ENCODE measurements around the gene PLVAP.
A peak's percentile ranks its signal among the peaks of the same experiment; 100 is the strongest.

The PLVAP gene

DNA sequence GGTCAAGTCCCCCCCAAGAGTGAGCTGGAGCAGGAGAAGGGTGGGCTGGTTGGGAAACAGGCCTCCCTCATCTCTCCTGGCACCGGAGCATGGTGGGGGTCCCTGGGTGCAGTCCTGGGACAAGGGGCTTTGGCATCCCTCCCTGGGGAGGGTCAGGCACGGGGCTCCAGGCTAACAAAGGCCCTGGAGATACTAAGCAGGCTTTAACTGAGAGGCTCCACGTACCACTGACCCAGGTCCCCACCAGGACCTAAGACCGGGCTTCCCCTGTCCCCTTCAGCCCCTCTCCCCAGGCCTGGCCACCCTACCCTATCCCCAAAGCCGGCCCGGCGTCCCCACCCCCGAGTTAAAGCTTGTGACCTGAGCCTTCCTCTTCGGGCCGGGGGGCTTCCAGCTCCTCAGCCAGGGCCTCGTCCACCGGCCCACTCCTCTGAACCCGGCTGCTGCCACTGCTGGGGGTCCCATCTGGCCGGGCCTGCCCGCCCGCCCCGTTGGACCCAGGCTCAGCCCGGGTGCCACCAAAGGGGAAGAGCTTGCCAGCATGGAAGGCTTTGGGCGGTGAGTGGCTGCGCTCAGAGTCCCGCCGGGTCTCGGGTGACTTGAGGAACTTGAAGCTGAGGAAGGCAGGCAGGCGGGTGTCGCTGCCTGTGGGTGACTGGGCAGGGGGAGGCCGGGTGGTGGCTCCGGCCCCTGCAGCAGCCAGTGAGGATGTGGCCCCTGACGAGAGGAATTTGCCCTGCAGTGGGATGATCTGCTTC lies 52.6 kb downstream of the PLVAP start:
- no peak for DNase-seq (ENCODE audit: low read depth in 4 of 4, low spot score in 1 of 4)

DNA sequence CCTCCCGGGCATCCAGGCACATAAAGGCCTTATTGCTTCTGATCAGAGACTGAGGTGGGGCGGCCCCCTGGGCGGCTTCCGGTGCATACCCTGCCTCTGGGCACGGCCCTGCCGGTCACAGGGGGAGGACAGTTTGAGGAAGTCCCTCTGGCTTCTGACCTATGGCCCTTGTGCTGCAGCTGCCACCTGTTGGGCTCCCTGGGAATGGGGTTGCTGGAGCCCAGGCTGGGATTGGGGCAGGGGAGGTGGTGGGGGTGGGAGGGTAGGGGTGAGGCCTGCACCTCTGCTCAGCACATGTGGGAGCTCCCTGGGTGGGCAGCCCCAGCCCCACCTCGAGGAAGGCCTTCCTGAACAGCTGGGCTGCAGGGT lies 53.2 kb downstream of the PLVAP start:
- no peak for DNase-seq (ENCODE audit: low read depth in 4 of 4, low spot score in 1 of 4)

DNA sequence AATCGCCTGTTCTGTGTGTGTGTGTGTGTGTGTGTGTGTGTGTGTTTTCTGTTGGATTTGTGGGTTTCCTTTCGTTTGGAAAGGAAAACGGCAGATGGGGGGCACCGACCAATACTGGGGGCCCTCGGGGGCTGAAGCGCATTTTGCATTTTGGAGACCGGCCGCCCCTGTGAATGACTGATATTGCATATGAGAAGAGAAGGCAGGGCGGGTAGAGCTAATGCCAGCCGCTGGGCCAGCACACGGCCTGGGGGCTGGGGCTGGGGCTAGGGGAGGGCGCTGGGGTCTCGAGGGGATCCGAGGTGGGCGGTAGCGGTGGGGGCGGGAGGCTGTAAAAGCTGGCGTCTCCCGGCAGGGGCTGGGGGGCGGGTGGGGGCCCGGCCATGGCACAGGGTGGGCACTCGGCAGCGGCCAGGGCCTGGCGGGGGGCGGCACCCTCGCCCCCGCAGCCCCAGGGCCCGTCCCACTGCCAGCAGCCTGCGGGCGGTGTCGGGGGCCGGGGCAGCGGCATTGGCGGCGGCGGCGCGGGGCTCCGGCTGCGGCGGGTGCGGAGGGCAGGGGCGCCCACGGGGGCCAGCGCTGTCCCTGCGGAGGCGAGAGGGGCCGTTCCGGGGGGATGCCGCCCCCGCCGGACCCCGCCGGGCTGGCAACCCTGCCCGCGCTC lies 53.7 kb downstream of the PLVAP start:
- DNase-seq (ENCODE audit: low read depth in 4 of 4, low spot score in 1 of 4): no peak

DNA sequence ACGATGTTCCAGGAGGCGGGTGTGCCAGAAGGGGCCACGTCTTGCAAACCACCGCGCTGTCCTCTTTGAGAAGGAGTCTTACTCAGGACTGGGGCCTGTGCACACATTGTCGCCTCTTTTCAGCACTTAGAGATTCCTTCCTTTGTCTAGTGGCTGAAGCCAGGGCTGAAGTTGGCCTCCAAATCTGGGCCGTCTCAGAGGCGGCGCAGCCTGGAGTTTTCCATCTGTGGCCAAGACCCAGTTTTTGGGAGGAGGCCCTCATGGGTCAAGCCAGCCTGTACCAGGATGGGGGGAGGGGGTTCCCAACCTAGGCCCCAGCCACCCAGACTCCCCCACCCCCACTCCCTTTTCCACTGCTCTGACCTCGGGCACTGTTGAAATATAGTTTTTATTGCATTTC lies 54.3 kb downstream of the PLVAP start:
- no peak for DNase-seq (ENCODE audit: low read depth in 4 of 4, low spot score in 1 of 4)

DNA sequence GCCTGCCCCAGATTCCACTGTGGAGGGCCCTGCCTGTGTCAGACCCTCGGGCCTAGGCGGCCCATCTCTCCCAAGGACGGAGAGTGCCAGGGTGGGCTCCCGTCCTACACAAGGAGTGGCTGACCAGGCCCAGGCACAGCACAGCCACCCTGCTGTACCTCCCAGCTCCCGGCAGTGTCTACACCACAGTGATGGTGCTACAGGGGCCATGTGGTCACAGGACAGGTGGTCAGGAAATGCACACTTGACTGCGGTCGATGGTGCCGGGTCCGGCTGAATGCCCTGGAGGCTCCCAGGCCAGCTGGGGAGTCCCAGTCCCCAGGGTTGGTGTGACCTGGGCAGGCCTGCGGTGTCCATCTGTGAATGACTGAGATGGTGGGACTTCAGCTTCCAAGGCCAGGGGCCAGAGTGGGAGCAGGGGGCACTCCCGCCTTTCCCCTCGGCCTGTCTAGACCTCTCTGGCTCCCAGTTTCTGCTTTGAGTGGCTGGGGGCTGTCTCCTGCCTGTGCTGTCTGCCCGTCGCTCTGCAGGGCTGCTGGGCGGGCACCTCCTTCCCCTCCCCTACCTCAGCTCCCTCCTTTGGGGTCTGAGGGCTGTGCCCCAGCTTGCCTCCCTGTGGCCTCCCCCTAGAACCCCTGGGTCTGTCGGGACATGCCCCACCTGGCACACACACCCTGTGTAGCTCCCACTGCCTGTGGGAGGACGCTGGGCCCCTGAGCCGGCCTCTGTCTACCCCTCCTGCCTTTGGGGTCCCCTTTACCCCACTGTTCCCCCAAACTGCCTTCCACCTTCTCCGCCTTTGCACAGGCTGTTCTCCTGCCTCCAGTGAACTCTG lies 55.3 kb downstream of the PLVAP start:
- no peak for DNase-seq (ENCODE audit: low read depth in 4 of 4, low spot score in 1 of 4)

DNA sequence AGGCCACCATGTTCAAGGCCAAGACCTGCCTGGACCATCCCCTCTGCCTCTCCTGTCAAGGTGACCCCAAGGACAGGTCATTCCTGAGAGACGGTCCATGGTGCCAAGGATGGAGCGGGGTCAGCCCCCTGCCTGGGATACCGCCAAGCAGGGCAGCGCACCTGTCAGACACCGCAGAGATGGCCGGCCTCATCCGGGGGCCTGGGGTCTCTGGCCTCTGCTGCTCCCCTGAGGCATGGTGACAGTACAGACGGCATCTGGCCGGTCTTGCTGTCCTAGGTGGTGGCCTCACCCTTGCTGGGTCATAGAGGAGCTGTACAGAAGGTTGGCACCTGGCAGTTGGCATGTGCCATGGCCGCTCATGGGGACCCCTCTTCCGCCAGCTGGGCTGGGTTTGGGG lies 56.7 kb downstream of the PLVAP start:
- no peak for DNase-seq (ENCODE audit: low read depth in 4 of 4, low spot score in 1 of 4)

DNA sequence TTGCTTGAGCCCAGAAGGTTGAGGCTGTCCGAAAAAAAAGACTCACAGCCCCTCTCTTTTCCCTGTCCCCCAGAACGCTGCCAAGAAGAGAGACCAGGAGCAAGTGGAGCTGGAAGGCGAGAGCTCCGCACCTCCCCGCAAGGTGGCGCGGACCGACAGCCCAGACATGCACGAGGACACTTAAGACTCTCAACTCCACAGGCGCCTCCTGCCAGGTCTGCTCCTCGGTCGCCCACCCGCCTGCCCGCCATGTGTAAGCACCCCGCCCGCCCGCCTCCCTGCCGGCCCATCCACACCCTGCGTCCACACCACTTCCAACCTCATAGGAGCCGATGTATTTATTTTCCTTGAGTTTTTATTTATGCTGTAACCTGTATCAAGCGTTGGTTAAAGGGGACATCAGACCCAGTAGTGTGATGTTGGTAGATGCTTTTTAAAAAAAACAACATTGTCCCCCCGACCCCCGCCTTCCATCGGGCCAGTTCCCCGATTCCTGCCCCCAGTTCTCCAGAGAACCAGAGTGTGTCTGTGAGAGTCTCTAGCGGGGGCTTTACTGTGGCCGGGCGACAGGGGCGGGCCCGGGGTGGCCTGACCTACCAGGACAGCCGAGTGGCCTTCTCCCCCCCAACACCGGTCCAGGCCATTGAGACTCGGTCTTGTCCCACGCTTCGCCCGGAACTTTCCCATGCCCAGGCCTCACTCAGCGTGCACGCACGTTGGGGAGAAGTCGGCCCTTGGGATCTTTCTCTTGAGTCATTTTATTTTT lies 57.5 kb downstream of the PLVAP start:
- no peak for DNase-seq (ENCODE audit: low read depth in 4 of 4, low spot score in 1 of 4)

DNA sequence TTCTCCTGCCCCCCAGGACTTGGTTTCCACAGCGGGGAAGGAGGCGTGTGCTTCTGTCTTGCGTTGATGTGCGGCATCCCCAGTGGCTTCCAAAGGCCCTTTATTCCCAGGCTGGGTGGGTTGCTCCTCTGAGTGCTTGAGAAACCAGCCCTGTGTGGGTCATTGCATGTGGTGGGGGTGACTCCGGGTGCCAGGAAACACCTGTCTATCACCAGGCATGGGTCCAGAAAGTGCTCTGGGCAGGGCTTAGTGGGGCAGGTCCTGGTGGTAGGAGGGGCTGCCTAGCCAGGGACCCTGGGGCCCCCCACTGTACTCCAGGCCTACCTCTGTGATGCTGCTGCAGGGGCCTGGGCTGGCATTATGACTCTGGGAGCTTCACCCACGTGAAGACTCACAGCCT lies 58.2 kb downstream of the PLVAP start:
- DNase-seq (ENCODE audit: low read depth in 4 of 4, low spot score in 1 of 4): no peak

DNA sequence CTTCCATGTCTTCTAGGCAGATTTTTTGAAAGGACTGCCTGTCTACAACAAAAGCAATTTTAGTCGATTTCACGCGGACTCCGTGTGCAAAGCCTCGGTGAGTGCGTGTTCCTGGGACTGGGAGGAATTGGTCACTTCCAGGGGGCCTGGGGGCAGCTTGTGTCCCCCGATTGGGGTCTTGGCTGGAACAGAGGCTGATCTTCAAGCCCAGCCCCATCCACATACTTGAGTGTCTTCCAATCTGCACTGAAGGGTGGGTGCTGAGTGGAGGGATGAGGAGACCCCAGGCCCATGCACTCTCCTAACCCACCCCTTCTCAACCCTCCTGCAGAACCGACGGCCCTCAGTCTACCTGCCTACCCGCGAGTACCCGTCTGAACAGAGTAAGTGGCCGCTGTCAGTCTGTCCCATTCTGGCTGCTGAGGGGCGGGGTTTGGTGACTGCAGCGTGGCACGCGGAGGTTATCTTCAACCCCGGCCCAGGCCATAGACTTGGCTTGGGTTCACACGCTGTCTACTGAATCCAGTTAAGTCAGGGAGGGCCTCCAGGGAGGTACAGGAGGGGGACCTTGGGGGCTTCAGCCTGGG lies 63.0 kb downstream of the PLVAP start:
- DNase-seq (ENCODE audit: low read depth in 4 of 4, low spot score in 1 of 4): no peak

DNA sequence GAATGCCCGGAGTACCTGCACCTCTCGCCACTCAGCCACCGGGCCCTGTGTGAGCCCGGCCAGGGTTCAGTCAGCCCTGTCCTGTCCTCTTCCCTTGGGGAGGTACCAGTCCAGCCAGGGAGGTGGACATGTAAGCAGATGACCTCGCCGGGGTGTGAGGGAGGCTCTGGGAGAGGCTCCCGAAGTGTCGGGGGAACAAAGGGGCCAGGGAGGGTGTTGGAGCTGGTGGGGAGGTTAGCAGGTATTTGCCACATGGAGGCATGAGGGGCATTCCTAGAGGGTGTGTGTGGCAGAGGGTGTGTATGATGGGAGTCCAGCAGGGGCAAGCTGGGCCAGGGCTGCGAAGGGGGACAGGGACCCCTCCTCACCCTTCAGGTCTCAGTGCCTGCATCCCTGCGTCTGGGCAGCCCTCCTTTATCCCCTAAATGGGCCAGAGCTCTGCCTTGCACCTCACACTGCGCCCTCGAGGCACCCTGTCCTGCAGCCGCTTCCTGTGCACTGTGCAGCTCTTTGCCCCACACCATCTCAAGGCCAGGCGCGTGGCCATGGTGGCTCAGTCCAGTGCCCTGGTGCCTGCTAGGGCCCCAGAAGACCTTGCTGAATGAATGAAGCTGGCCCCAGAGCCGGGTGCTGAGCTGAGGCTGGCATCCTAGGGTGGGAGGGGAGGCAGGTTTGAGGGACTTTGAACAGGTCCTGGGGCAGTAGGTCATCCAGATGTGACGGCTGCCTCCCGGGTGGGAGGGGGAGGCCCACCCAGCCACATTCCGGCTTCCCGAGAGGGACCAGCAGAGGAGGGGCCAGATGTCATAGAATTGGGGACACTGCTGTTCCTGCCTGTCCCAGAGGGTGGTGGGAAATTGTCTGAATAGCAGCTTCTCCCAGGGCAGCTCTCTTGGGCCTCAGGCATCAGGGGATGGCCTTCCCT lies 64.7 kb downstream of the PLVAP start:
- no peak for DNase-seq (ENCODE audit: low read depth in 4 of 4, low spot score in 1 of 4)

DNA sequence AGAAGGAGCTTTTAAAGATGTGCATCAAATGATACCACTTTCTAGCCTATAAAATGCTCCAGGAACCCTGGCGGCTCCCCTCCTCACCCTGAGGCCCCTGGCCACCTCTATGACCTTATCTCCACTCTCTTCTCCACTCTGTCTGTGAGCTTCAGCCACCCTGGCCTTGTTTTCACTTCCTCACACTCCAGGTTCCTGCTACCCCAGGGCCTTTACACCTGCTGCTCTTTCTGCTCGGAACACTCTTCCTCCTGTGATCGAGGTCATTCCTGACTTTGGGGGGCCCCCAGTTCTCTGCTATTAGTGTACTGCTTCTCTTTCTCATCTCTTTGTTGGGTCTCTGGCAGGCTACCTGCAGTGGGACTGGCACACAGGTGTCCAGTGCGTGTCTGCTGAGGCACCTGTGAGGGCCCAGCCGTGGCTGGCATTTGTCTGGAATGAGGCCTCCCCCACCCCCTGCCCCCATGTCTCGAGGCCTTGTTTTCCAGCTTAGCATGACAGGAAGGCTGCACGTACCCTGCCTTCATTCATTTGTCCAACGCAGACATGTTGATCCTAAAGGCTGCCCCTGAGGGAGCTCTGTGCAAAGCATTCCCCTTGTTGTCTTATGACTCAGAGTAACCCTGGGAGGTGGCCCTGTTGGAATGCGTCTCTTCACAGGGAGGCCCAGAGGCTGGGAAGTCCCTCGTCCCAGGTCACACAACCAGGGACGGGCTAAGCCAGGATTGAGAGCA lies 65.5 kb downstream of the PLVAP start:
- DNase-seq (ENCODE audit: low read depth in 4 of 4, low spot score in 1 of 4): no peak

DNA sequence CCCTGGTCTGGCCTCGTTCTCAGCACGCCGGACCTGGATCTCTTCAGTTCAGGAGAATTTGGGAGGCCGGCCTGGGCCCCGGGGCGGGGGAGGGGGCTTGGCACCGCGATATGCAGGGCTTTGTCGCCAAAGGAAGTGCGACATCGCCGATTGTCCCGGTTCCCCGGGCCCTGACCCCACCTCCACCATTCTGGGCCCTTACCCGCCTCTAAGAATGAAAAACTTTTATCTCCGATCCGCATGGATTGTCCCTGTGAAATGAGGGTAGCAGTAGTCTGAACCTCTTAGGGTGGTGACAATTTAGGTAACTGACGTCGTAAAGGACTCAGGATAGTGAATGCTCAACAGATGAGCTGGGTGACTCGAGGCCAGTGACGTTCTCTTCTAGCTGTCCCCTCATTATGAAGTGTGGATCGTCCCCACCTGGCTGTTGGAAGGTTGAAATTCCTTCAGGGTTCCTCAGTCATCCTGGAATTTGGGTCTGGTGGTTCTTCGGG lies 67.1 kb downstream of the PLVAP start:
- no peak for DNase-seq (ENCODE audit: low read depth in 4 of 4, low spot score in 1 of 4)

DNA sequence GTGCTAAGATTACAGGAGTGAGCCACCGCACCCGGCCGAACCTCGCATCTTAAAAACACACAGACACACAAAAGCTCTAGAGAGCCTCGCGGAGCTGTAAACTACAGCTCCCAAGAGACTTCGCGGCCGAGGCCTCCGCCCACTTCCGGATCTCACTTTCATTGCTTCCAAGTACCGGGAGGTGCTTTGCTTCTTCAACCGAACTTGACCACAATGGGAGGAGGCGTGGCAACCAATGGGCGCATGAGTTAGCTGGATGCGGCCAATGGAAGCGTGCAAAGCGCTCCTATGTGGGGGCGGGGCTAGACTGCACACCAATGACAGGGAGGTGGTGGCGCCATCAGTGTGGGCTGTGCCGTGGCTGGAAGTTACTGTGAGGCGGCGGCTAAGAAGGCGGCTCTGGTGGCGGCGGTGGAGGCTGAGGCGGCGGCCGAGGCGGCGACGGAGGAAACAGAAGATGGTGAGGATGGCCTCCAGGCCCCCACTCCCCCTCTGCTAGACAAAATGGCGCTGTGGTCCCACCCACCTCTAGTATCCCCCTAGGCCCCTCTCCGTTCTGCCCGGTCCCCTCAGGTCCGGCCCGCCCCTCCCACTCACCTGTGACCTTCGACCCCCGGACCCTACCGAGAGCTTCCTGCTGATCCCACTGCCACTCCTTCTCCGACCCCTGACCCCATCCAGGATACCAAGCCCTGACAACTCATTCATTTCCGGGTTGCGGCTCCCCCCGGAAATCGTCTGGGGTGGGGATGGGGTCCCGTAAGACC lies 67.8 kb downstream of the PLVAP start, which contains the start of gene DDA1:
Gene DDA1, plus strand, starts transcription at position 366 of the 767 bp plus-strand sequence. Its CDS starts 92 bp downstream, at position 458.
- DNase-seq (ENCODE audit: low read depth in 4 of 4, low spot score in 1 of 4): peak; percentile 94 to 100 (median 98)

DNA sequence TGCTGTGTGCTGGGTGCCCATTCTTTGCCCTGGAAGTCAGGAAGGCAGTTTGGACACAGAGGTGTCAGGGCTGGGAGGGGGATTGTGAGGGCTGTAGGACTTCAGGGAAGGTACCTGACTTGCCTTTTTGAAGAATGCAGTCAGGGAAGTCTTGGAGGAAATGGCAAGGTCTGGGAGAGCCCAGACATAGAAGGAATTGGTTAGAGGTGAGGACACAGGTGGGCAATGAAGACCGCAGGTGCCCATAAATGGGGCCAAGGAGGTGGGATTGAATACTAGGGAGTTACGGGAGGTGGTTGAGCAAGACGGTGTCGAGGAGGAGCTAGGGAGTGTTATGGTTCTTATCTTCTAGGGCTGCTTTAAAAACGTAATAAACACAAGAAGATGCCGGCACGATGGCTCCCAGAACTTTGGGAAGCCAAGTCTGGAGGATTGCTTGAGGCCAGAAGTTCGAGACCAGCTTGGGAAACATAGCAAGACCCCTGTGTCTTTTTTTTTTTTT lies 69.2 kb downstream of the PLVAP start:
- no peak for DNase-seq (ENCODE audit: low read depth in 4 of 4, low spot score in 1 of 4)

DNA sequence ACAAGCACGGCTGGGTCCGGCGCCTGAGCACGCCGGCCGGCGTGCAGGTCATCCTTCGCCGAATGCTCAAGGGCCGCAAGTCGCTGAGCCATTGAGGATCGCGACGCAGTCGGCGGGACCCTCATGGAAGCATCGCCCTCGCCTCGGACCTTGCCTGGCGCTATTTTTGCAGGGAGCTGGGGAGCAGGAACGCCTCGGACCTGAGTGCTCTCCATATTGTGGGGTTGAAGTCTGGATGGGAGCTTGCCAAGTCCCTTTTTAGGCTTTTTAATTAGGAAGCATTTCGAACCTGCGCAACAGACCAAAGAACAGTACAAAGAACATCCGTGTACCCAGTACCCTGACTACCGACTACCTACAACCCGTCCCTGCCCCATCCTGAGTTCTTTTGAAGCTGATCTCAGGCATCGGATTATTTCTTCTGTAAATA lies 70.8 kb downstream of the PLVAP start:
- no peak for DNase-seq (ENCODE audit: low read depth in 4 of 4, low spot score in 1 of 4)

DNA sequence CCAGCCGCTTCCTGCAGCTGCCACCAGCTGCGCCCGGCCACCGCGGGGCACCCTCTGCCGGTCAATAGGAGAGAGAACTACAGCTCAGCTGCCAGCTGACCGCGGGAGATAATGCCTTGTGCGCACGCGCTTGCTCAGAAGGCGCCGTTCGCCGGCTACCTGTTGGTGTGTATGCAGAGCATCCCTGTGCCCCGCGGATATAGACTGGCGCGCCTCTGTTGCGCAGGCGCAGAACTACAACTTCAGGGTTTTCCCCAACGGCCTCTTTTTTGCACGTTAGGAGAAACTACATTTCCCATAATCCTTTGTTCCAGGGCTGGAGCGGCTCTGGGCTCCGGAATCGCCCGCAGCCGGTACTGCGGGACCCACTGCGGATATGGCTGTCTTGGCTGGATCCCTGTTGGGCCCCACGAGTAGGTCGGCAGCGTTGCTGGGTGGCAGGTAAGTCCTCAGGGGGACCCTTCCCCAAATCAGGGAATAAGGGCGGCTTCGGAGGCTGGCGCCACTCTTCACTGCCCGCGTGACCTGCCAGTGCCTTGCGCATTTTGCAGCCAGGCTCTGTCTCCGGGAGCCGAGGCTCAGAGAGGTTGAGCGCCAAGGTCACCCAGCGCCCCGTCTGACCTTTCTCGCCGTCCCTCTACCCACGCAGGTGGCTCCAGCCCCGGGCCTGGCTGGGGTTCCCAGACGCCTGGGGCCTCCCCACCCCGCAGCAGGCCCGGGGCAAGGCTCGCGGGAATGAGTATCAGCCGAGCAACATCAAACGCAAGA lies 71.4 kb downstream of the PLVAP start, which contains the start of gene MRPL34:
Gene MRPL34, plus strand, starts transcription at position 356 of the 768 bp plus-strand sequence. Its CDS starts 21 bp downstream, at position 377.
- peak; percentile 79 to 94 (median 85) for DNase-seq (ENCODE audit: low read depth in 4 of 4, low spot score in 1 of 4)

DNA sequence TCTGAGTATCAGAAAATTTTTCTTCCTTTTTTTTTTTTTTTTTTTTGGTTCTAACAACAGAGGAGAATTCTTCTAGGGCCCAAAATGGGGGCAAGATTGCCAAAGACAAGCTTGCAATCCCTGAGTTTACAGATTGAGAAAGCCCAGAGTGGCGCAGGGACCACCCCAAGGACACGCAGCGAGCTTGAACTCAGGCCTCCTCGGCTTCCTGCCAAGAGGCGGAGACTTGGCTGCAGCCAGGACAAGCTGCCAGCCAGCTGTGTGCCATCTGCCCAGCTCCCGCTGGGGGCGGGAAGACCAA lies 72.0 kb downstream of the PLVAP start:
- no peak for DNase-seq (ENCODE audit: low read depth in 4 of 4, low spot score in 1 of 4)
